GM23338 (cell line): ENCODE measurements around the gene MAD1L1. TPM values are rescaled to one million over a fixed set of nuclear protein-coding genes. Genes with fewer than 3 reads are reported as not detected.
A peak's percentile ranks its signal among the peaks of the same experiment; 100 is the strongest.

ENCODE experiments used
- ATAC-seq: fragments of 200-7000 bp; cut with Tn5 transposase; 3 replicates; pipeline ENCODE4 v1.9.1; 2020
- DNase-seq: peaks from one replicate; pipeline ENCODE4 v3.0.0-alpha.2; 2015; ENCODE audit warnings: low spot score
- H2AFZ ChIP-seq: fragments of 200-600 bp; sonication (generic); 2 replicates; pipeline ENCODE4 v1.8.0; 2016; ENCODE audit warnings: antibody characterized with exemption, mild to moderate bottlenecking, moderate library complexity
- H3F3A ChIP-seq: fragments of 200-600 bp; sonication (generic); replicated peaks from 2 replicates; pipeline ENCODE4 v1.8.0; 2017; ENCODE audit warnings: antibody characterized with exemption, mixed run types, low read depth
- H3K27ac ChIP-seq: fragments of 200-600 bp; sonication (generic); 2 replicates; pipeline ENCODE4 v1.6.1; 2016; ENCODE audit warnings: low read depth
- H3K27me3 ChIP-seq: fragments of 200-600 bp; sonication (generic); 2 replicates; pipeline ENCODE4 v1.8.0; 2016; ENCODE audit warnings: mild to moderate bottlenecking, mixed run types, moderate library complexity; ENCODE audit not compliant: insufficient read depth
- H3K36me3 ChIP-seq: fragments of 200-600 bp; sonication (generic); 2 replicates; pipeline ENCODE4 v1.8.0; 2016; ENCODE audit warnings: mild to moderate bottlenecking; ENCODE audit not compliant: insufficient read depth
- H3K4me1 ChIP-seq: fragments of 200-600 bp; sonication (generic); 2 replicates; pipeline ENCODE4 v1.8.0; 2016; ENCODE audit warnings: mild to moderate bottlenecking, moderate library complexity; ENCODE audit not compliant: insufficient read depth
- H3K4me2 ChIP-seq: fragments of 200-600 bp; sonication (generic); 2 replicates; pipeline ENCODE4 v1.7.1; 2017; ENCODE audit warnings: mixed run types
- H3K4me3 ChIP-seq: fragments of 200-600 bp; sonication (generic); 2 replicates; pipeline ENCODE4 v1.6.1; 2016; ENCODE audit warnings: mixed run types
- H3K79me2 ChIP-seq: fragments of 200-600 bp; sonication (generic); replicated peaks from 2 replicates; pipeline ENCODE4 v1.8.0; 2017; ENCODE audit warnings: mild to moderate bottlenecking; ENCODE audit not compliant: insufficient read depth
- H3K9me2 ChIP-seq: fragments of 200-600 bp; sonication (generic); 2 replicates; pipeline ENCODE4 v1.8.0; 2017; ENCODE audit not compliant: insufficient read depth
- H4K20me1 ChIP-seq: fragments of 200-600 bp; sonication (generic); replicated peaks from 2 replicates; pipeline ENCODE4 v1.8.0; 2017; ENCODE audit warnings: mild to moderate bottlenecking; ENCODE audit not compliant: insufficient read depth
- H3K27ac Mint-ChIP-seq: 2 replicates; pipeline ENCODE4 v1.8.0; 2020; ENCODE audit warnings: inconsistent platforms, mild to moderate bottlenecking, moderate library complexity, mixed read lengths
- H3K27me3 Mint-ChIP-seq: 3 replicates; pipeline ENCODE4 v1.8.0; 2022; ENCODE audit warnings: low read depth, mild to moderate bottlenecking, moderate library complexity, mixed read lengths, inconsistent platforms; ENCODE audit not compliant: insufficient read depth, poor library complexity
- H3K36me3 Mint-ChIP-seq: 3 replicates; pipeline ENCODE4 v1.8.0; 2021; ENCODE audit warnings: low read depth, mild to moderate bottlenecking, inconsistent platforms, moderate library complexity, mixed read lengths
- H3K4me1 Mint-ChIP-seq: 3 replicates; pipeline ENCODE4 v1.8.0; 2020; ENCODE audit warnings: mild to moderate bottlenecking, inconsistent platforms, mixed read lengths
- H3K4me3 Mint-ChIP-seq: 3 replicates; pipeline ENCODE4 v1.8.0; 2021; ENCODE audit warnings: moderate library complexity, mild to moderate bottlenecking, inconsistent platforms, mixed read lengths
- H3K9me3 Mint-ChIP-seq: 3 replicates; pipeline ENCODE4 v1.8.0; 2020; ENCODE audit warnings: moderate library complexity, mild to moderate bottlenecking, inconsistent platforms, mixed read lengths
- CREB1 ChIP-seq: fragments of 250-450 bp; sonication (Bioruptor Pico); IDR thresholded peaks from 2 replicates; pipeline ENCODE4 v1.5.0; 2020; ENCODE audit warnings: low read depth, mild to moderate bottlenecking, moderate library complexity
- EZH2 ChIP-seq: fragments of 200-600 bp; sonication (generic); IDR thresholded peaks from one replicate; pipeline ENCODE4 v1.8.0; 2017; ENCODE audit warnings: antibody characterized with exemption, mild to moderate bottlenecking, low read depth; ENCODE audit not compliant: unreplicated experiment
- ZNF114 ChIP-seq: fragments of 250-450 bp; sonication (Bioruptor Pico); IDR thresholded peaks from 2 replicates; pipeline ENCODE4 v1.5.0; 2020; ENCODE audit warnings: mild to moderate bottlenecking, moderate library complexity
- polyA plus RNA-seq: library from polyadenylated mRNA; unstranded; fragments of >200 nt; fragmentation: Nextera tagmentation; extraction: Ambion mirVana; gene quantifications from 2 replicates; pipeline ENCODE4 v1.2.1, GENCODE V29; 2016
- total RNA-seq: library from RNA; depleted of rRNA; stranded (reverse); fragments of >200 nt; shearing (Covaris generic); gene quantifications from 2 replicates; pipeline ENCODE4 v1.2.3, GENCODE V29; 2014
- TF ChIP-seq, protein P1 (sequence below): fragments of 250-450 bp; sonication (Bioruptor Pico); IDR thresholded peaks from 2 replicates; pipeline ENCODE4 v1.5.0; 2020; ENCODE audit warnings: mild to moderate bottlenecking, moderate library complexity
- TF ChIP-seq, protein P2 (sequence below), 2 experiments: fragments of 200-600 bp in 1 of 2; sonication (generic) in 1 of 2; conservative IDR thresholded peaks; 2 replicates each; pipeline versions ENCODE4 v1.5.1 to v1.6.1; 2016 to 2017; ENCODE audit warnings: antibody characterized with exemption in 2 of 2, low read depth in 2 of 2, mild to moderate bottlenecking in 2 of 2, moderate library complexity in 1 of 2
- TF ChIP-seq, protein P3 (sequence below): IDR thresholded peaks from one replicate; pipeline ENCODE4 v1.6.1; 2018; ENCODE audit warnings: antibody characterized with exemption; ENCODE audit not compliant: unreplicated experiment

MAD1L1 gene
- total and polyA plus RNA-seq, 2 experiments from 2014 or later, result 40.3 to 59.3 TPM

DNA sequence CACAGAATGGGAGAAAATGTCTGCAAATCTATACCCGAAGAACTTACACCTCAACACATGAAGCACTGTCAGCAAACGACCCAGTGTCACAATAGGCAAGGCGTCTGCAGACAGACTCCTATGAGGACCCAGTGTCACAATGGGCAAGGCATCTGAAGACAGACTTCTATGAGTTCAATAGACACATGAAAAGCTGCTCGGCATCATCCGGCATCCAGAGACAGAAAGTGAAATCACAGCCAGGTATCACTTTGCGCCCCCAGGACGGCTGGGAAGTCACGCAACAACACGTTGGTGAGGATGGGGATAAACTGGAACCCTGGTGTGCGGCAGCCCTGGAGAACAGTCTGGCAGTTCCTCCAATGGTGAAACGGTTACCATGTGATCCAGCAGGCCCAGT, 289.4 kb downstream of the MAD1L1 start:
- peaks cover 9% of the 10 kb centered on the region for H3K9me3 Mint-ChIP-seq
- no peak overlapping the region for H2AFZ ChIP-seq
- no peaks in the 10 kb centered on the region for H3F3A ChIP-seq
- no peaks in the 10 kb centered on the region for H3K27me3 ChIP-seq
- H3K4me3 ChIP-seq, result no peak overlapping the region
- peak overlapping the region; percentile 50 for H3K27ac Mint-ChIP-seq
- no peak overlapping the region for H3K4me2 ChIP-seq
- DNase-seq (no peak), ATAC-seq (no peak)
- H3K27me3 Mint-ChIP-seq, result peaks cover 21% of the 10 kb centered on the region
- no peak overlapping the region for H3K27ac ChIP-seq
- H3K79me2 ChIP-seq, result no peaks in the 10 kb centered on the region
- TF ChIP-seq, protein P1, sequence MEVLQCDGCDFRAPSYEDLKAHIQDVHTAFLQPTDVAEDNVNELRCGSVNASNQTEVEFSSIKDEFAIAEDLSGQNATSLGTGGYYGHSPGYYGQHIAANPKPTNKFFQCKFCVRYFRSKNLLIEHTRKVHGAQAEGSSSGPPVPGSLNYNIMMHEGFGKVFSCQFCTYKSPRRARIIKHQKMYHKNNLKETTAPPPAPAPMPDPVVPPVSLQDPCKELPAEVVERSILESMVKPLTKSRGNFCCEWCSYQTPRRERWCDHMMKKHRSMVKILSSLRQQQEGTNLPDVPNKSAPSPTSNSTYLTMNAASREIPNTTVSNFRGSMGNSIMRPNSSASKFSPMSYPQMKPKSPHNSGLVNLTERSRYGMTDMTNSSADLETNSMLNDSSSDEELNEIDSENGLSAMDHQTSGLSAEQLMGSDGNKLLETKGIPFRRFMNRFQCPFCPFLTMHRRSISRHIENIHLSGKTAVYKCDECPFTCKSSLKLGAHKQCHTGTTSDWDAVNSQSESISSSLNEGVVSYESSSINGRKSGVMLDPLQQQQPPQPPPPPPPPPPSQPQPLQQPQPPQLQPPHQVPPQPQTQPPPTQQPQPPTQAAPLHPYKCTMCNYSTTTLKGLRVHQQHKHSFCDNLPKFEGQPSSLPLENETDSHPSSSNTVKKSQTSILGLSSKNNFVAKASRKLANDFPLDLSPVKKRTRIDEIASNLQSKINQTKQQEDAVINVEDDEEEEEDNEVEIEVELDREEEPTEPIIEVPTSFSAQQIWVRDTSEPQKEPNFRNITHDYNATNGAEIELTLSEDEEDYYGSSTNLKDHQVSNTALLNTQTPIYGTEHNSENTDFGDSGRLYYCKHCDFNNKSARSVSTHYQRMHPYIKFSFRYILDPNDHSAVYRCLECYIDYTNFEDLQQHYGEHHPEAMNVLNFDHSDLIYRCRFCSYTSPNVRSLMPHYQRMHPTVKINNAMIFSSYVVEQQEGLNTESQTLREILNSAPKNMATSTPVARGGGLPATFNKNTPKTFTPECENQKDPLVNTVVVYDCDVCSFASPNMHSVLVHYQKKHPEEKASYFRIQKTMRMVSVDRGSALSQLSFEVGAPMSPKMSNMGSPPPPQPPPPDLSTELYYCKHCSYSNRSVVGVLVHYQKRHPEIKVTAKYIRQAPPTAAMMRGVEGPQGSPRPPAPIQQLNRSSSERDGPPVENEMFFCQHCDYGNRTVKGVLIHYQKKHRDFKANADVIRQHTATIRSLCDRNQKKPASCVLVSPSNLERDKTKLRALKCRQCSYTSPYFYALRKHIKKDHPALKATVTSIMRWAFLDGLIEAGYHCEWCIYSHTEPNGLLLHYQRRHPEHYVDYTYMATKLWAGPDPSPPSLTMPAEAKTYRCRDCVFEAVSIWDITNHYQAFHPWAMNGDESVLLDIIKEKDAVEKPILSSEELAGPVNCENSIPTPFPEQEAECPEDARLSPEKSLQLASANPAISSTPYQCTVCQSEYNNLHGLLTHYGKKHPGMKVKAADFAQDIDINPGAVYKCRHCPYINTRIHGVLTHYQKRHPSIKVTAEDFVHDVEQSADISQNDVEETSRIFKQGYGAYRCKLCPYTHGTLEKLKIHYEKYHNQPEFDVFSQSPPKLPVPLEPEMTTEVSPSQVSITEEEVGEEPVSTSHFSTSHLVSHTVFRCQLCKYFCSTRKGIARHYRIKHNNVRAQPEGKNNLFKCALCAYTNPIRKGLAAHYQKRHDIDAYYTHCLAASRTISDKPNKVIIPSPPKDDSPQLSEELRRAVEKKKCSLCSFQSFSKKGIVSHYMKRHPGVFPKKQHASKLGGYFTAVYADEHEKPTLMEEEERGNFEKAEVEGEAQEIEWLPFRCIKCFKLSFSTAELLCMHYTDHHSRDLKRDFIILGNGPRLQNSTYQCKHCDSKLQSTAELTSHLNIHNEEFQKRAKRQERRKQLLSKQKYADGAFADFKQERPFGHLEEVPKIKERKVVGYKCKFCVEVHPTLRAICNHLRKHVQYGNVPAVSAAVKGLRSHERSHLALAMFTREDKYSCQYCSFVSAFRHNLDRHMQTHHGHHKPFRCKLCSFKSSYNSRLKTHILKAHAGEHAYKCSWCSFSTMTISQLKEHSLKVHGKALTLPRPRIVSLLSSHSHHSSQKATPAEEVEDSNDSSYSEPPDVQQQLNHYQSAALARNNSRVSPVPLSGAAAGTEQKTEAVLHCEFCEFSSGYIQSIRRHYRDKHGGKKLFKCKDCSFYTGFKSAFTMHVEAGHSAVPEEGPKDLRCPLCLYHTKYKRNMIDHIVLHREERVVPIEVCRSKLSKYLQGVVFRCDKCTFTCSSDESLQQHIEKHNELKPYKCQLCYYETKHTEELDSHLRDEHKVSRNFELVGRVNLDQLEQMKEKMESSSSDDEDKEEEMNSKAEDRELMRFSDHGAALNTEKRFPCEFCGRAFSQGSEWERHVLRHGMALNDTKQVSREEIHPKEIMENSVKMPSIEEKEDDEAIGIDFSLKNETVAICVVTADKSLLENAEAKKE, result no peak
- TF ChIP-seq, protein P2, sequence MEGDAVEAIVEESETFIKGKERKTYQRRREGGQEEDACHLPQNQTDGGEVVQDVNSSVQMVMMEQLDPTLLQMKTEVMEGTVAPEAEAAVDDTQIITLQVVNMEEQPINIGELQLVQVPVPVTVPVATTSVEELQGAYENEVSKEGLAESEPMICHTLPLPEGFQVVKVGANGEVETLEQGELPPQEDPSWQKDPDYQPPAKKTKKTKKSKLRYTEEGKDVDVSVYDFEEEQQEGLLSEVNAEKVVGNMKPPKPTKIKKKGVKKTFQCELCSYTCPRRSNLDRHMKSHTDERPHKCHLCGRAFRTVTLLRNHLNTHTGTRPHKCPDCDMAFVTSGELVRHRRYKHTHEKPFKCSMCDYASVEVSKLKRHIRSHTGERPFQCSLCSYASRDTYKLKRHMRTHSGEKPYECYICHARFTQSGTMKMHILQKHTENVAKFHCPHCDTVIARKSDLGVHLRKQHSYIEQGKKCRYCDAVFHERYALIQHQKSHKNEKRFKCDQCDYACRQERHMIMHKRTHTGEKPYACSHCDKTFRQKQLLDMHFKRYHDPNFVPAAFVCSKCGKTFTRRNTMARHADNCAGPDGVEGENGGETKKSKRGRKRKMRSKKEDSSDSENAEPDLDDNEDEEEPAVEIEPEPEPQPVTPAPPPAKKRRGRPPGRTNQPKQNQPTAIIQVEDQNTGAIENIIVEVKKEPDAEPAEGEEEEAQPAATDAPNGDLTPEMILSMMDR (conservative IDR thresholded peaks at IDR 0.05; ENCODE audit: low read depth in 2 of 2), result no peak
- TF ChIP-seq ZNF114 (CRISPR knock-in tag) (no peak), EZH2 (no peak), CREB1 (CRISPR knock-in tag) (no peak)
- TF ChIP-seq, protein P3, sequence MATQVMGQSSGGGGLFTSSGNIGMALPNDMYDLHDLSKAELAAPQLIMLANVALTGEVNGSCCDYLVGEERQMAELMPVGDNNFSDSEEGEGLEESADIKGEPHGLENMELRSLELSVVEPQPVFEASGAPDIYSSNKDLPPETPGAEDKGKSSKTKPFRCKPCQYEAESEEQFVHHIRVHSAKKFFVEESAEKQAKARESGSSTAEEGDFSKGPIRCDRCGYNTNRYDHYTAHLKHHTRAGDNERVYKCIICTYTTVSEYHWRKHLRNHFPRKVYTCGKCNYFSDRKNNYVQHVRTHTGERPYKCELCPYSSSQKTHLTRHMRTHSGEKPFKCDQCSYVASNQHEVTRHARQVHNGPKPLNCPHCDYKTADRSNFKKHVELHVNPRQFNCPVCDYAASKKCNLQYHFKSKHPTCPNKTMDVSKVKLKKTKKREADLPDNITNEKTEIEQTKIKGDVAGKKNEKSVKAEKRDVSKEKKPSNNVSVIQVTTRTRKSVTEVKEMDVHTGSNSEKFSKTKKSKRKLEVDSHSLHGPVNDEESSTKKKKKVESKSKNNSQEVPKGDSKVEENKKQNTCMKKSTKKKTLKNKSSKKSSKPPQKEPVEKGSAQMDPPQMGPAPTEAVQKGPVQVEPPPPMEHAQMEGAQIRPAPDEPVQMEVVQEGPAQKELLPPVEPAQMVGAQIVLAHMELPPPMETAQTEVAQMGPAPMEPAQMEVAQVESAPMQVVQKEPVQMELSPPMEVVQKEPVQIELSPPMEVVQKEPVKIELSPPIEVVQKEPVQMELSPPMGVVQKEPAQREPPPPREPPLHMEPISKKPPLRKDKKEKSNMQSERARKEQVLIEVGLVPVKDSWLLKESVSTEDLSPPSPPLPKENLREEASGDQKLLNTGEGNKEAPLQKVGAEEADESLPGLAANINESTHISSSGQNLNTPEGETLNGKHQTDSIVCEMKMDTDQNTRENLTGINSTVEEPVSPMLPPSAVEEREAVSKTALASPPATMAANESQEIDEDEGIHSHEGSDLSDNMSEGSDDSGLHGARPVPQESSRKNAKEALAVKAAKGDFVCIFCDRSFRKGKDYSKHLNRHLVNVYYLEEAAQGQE, result no peak
- peaks cover 21% of the 10 kb centered on the region for H3K4me1 Mint-ChIP-seq
- no peaks in the 10 kb centered on the region for H3K4me1 ChIP-seq
- H3K9me2 ChIP-seq, result no peaks in the 10 kb centered on the region
- no peaks in the 10 kb centered on the region for H3K36me3 ChIP-seq
- no peaks in the 10 kb centered on the region; the same call in 1 of the 2 replicates for H4K20me1 ChIP-seq
- no peak overlapping the region for H3K4me3 Mint-ChIP-seq
- H3K36me3 Mint-ChIP-seq, result peaks cover 9% of the 10 kb centered on the region
